DOHH2 (cell line): ENCODE measurements around the gene OR2B6.
"Not testable (repeated sequence)": the region's sequence is repeated elsewhere in the genome, so short reads cannot be mapped to it uniquely, and the experiment has no call there.

Source experiments
- H3F3A ChIP-seq: fragments of 200-600 bp; sonication (generic), shearing (Covaris generic); 2 replicates; pipeline ENCODE4 v1.6.0; 2016; ENCODE audit warnings: antibody characterized with exemption, mild to moderate bottlenecking; ENCODE audit not compliant: control insufficient read depth, insufficient read depth
- H3K27ac ChIP-seq: fragments of 200-600 bp; sonication (generic); 2 replicates; pipeline ENCODE4 v1.5.1; 2014; ENCODE audit warnings: low read depth, mild to moderate bottlenecking, low read length, moderate library complexity
- H3K27me3 ChIP-seq: fragments of 200-600 bp; sonication (generic); 2 replicates; pipeline ENCODE4 v1.6.1; 2014; ENCODE audit warnings: mild to moderate bottlenecking, low read length, mixed read lengths; ENCODE audit not compliant: control insufficient read depth
- H3K36me3 ChIP-seq: fragments of 200-600 bp; sonication (generic); 2 replicates; pipeline ENCODE4 v1.6.1; 2014; ENCODE audit warnings: mild to moderate bottlenecking, low read length, moderate library complexity, mixed read lengths; ENCODE audit not compliant: control insufficient read depth
- H3K4me1 ChIP-seq: fragments of 200-600 bp; sonication (generic); 2 replicates; pipeline ENCODE4 v1.6.1; 2014; ENCODE audit warnings: mild to moderate bottlenecking, low read length, mixed read lengths; ENCODE audit not compliant: control insufficient read depth
- H3K4me2 ChIP-seq: fragments of 200-600 bp; sonication (generic); 2 replicates; pipeline ENCODE4 v1.6.0; 2014; ENCODE audit warnings: mild to moderate bottlenecking, low read length, moderate library complexity
- H3K4me3 ChIP-seq: fragments of 200-600 bp; sonication (generic); 2 replicates; pipeline ENCODE4 v1.5.1; 2014; ENCODE audit warnings: mild to moderate bottlenecking, low read length, mixed read lengths
- H3K79me2 ChIP-seq: fragments of 200-600 bp; sonication (generic); 2 replicates; pipeline ENCODE4 v1.6.1; 2014; ENCODE audit warnings: mild to moderate bottlenecking, low read length, mixed read lengths; ENCODE audit not compliant: control insufficient read depth
- H3K9me2 ChIP-seq: fragments of 200-600 bp; sonication (generic); replicated peaks from 2 replicates; pipeline ENCODE4 v1.6.1; 2014; ENCODE audit warnings: mild to moderate bottlenecking, low read length, mixed read lengths; ENCODE audit not compliant: control insufficient read depth
- H3K9me3 ChIP-seq: fragments of 200-600 bp; sonication (generic); 2 replicates; pipeline ENCODE4 v1.6.1; 2014; ENCODE audit warnings: antibody characterized with exemption, low read length, mixed read lengths; ENCODE audit not compliant: control insufficient read depth, insufficient read depth
- H4K20me1 ChIP-seq: fragments of 200-600 bp; sonication (generic); 2 replicates; pipeline ENCODE4 v1.6.0; 2014; ENCODE audit warnings: low read depth, mild to moderate bottlenecking, antibody characterized with exemption, low read length, moderate library complexity; ENCODE audit not compliant: control insufficient read depth, insufficient read depth
- EZH2phosphoT487 ChIP-seq: fragments of 200-600 bp; sonication (generic); IDR thresholded peaks from 2 replicates; pipeline ENCODE4 v1.6.1; 2017; ENCODE audit warnings: borderline replicate concordance, mild to moderate bottlenecking, antibody characterized with exemption, low read length, moderate library complexity, mixed read lengths
- TF ChIP-seq, protein P1 (sequence below): fragments of 200-600 bp; sonication (generic); IDR thresholded peaks from one replicate; pipeline ENCODE4 v1.5.1; 2014; ENCODE audit warnings: antibody characterized with exemption, mild to moderate bottlenecking, low read depth, low read length; ENCODE audit not compliant: poor library complexity, severe bottlenecking

OR2B6 gene

DNA sequence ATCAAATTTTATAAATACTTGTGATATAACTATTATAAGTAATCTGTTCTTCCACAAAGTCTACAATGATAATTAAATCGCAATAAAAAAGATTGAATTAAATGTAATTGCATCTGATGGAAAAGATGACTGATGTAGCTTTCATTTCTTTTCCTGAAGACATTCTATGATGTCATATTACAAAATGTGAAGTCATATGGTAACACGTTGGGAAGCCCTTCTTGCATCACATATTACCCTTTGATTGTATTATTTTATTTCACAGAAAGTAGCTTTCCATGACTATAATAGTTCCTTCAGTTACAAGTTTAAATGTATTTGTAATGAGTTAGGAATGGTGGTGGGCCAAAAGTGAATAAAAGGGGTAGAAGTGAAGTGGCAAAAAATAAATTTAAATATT is 25.8 kb upstream of the OR2B6 start:
- Histone ChIP-seq H3K27me3 (no peaks in the 10 kb centered on the region), H3K27ac (no peak overlapping the region), H3K4me1 (no peaks in the 10 kb centered on the region), H3K9me2 (no peaks in the 10 kb centered on the region), H3K9me3 (no peaks in the 10 kb centered on the region), H3K4me2 (no peak overlapping the region), H4K20me1 (no peaks in the 10 kb centered on the region), H3F3A (no peaks in the 10 kb centered on the region), H3K36me3 (no peaks in the 10 kb centered on the region), H3K4me3 (no peak overlapping the region), H3K79me2 (no peaks in the 10 kb centered on the region)
- TF ChIP-seq, protein P1, sequence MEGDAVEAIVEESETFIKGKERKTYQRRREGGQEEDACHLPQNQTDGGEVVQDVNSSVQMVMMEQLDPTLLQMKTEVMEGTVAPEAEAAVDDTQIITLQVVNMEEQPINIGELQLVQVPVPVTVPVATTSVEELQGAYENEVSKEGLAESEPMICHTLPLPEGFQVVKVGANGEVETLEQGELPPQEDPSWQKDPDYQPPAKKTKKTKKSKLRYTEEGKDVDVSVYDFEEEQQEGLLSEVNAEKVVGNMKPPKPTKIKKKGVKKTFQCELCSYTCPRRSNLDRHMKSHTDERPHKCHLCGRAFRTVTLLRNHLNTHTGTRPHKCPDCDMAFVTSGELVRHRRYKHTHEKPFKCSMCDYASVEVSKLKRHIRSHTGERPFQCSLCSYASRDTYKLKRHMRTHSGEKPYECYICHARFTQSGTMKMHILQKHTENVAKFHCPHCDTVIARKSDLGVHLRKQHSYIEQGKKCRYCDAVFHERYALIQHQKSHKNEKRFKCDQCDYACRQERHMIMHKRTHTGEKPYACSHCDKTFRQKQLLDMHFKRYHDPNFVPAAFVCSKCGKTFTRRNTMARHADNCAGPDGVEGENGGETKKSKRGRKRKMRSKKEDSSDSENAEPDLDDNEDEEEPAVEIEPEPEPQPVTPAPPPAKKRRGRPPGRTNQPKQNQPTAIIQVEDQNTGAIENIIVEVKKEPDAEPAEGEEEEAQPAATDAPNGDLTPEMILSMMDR = no peak
- TF ChIP-seq EZH2phosphoT487 = no peak

DNA sequence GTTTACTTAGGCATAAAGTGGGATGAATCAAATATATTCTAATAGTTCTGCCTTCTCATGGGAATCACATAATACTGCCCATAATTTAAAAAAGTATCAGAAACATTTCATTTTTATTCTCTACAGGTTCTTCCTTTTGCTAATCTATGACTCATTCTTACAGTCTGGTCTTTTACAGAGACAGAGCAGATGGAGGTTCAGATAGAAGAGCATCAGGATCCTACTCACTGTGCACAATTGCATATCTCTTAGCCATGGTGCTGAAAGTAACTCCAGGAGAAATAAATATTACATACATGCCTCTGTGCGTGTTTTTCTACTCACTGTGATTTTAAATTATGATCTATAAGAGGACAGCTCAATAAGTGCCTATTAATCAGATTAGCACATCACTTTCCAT is 16.3 kb upstream of the OR2B6 start:
- H3K9me2 ChIP-seq = no peaks in the 10 kb centered on the region
- H3K9me3 ChIP-seq = no peaks in the 10 kb centered on the region
- no peaks in the 10 kb centered on the region for H3K27me3 ChIP-seq
- H3K4me2 ChIP-seq = no peak overlapping the region
- TF ChIP-seq, protein P1 = no peak
- no peak for TF ChIP-seq EZH2phosphoT487
- H3K36me3 ChIP-seq = no peaks in the 10 kb centered on the region
- H3K79me2 ChIP-seq = no peaks in the 10 kb centered on the region
- H4K20me1 ChIP-seq = no peaks in the 10 kb centered on the region
- H3F3A ChIP-seq = no peaks in the 10 kb centered on the region
- H3K4me1 ChIP-seq = peaks cover 9% of the 10 kb centered on the region
- H3K4me3 ChIP-seq = no peak overlapping the region
- no peak overlapping the region for H3K27ac ChIP-seq

GRCh38 chr6:27943072-27943471 is 14.0 kb upstream of the OR2B6 start:
- not testable (repeated sequence) for H3K79me2 ChIP-seq, H3K9me3 ChIP-seq, H3K27ac ChIP-seq, H3K4me2 ChIP-seq, H3K4me3 ChIP-seq, H3F3A ChIP-seq, H3K9me2 ChIP-seq, H3K36me3 ChIP-seq, H3K4me1 ChIP-seq, H4K20me1 ChIP-seq, H3K27me3 ChIP-seq

GRCh38 chr6:27948237-27948636 is 8.8 kb upstream of the OR2B6 start:
- no peaks in the 10 kb centered on the region for H4K20me1 ChIP-seq
- TF ChIP-seq, protein P1 = no peak
- TF ChIP-seq EZH2phosphoT487 = no peak
- H3K27me3 ChIP-seq = no peaks in the 10 kb centered on the region
- H3K9me3 ChIP-seq = no peaks in the 10 kb centered on the region
- H3K9me2 ChIP-seq = no peaks in the 10 kb centered on the region
- H3F3A ChIP-seq = no peaks in the 10 kb centered on the region
- no peaks in the 10 kb centered on the region for H3K79me2 ChIP-seq
- no peaks in the 10 kb centered on the region for H3K36me3 ChIP-seq
- no peak overlapping the region for H3K4me2 ChIP-seq
- no peak overlapping the region for H3K4me3 ChIP-seq
- H3K4me1 ChIP-seq = no peaks in the 10 kb centered on the region
- no peak overlapping the region for H3K27ac ChIP-seq
